Endothelial cell of umbilical vein (primary cell): ENCODE results near the gene CHD6. TPM values are rescaled to one million over a fixed set of nuclear protein-coding genes. Genes with fewer than 3 reads are reported as not detected.

Experiments
- BruUV-seq: library from RNA; stranded (reverse); fragments of 400-500 nt; replicated peaks from 2 replicates; lab custom pipeline; 2021; lab: Mats Ljungman, UMichigan
- CTCF ChIA-PET: fragments of 300-600, 350-600 bp; sonication (Branson Sonifier 250); formaldehyde crosslinking; loops from one replicate; lab custom pipeline; 2021; ENCODE audit warnings: antibody characterized with exemption, inconsistent platforms; lab: Charles Lee
- POLR2A ChIA-PET: fragments of 300-600, 350-600 bp; sonication (Branson Sonifier 250); formaldehyde crosslinking; loops from one replicate; lab custom pipeline; 2021; ENCODE audit warnings: antibody characterized with exemption, inconsistent platforms; lab: Charles Lee
- DNase-seq: peaks from one replicate; pipeline ENCODE4 v3.0.0-alpha.2; 2011; ENCODE audit warnings: low read depth, low spot score
- FAIRE-seq: peaks from 2 replicates; lab custom pipeline; 2011; peaks lifted over from hg19 to GRCh38; lab: Jason Lieb, UNC
- H2AFZ ChIP-seq: 2 replicates; pipeline ENCODE4 v1.6.0; 2012; ENCODE audit warnings: low read depth, low read length, control low read depth, inconsistent platforms
- H3K27ac ChIP-seq: 2 replicates; pipeline ENCODE4 v1.5.1; 2011; ENCODE audit warnings: low read depth, mild to moderate bottlenecking, control low read depth, low read length, moderate library complexity; ENCODE audit not compliant: insufficient read depth
- H3K27me3 ChIP-seq, 2 experiments: 2 replicates each; pipeline versions ENCODE4 v1.6.0 to v1.6.1; 2011; ENCODE audit warnings: low read length in 2 of 2, mixed read lengths in 1 of 2; ENCODE audit not compliant: control insufficient read depth in 2 of 2, insufficient read depth in 2 of 2
- H3K36me3 ChIP-seq, 2 experiments: 2 replicates in 1 of 2; 3 replicates in 1 of 2; pipeline ENCODE4 v1.5.1; 2011; ENCODE audit warnings: low read length in 2 of 2, mild to moderate bottlenecking in 1 of 2, moderate library complexity in 1 of 2; ENCODE audit not compliant: control insufficient read depth in 2 of 2, insufficient read depth in 2 of 2; ENCODE audit errors: extremely low read depth in 1 of 2
- H3K4me1 ChIP-seq: 3 replicates; pipeline ENCODE4 v1.5.1; 2011; ENCODE audit warnings: mild to moderate bottlenecking, low read length; ENCODE audit not compliant: control insufficient read depth, insufficient read depth; ENCODE audit errors: extremely low read depth
- H3K4me2 ChIP-seq: 2 replicates; pipeline ENCODE4 v1.6.1; 2011; ENCODE audit warnings: low read length, control low read depth, mixed read lengths; ENCODE audit not compliant: insufficient read depth
- H3K4me3 ChIP-seq, 3 experiments: fragments of 200-600 bp in 1 of 3; sonication (generic), shearing (Covaris generic) in 1 of 3; replicated peaks in 1 of 3; 2 replicates each; pipeline ENCODE4 v1.5.1; 2011 to 2016; ENCODE audit warnings: control low read depth in 3 of 3, low read length in 3 of 3, mild to moderate bottlenecking in 2 of 3, inconsistent platforms in 1 of 3, low read depth in 1 of 3, moderate library complexity in 1 of 3; ENCODE audit not compliant: insufficient read depth in 1 of 3
- H3K79me2 ChIP-seq: 2 replicates; pipeline ENCODE4 v1.6.0; 2012; ENCODE audit warnings: low read length, inconsistent platforms; ENCODE audit not compliant: control insufficient read depth, insufficient read depth
- H3K9ac ChIP-seq: replicated peaks from 2 replicates; pipeline ENCODE3; 2011; ENCODE audit warnings: low read length, control low read depth; ENCODE audit not compliant: insufficient read depth; ENCODE audit errors: extremely low read depth
- H3K9me1 ChIP-seq: replicated peaks from 3 replicates; pipeline ENCODE4 v1.6.0; 2011; ENCODE audit warnings: mild to moderate bottlenecking, low read length; ENCODE audit not compliant: control insufficient read depth, insufficient read depth; ENCODE audit errors: extremely low read depth
- H3K9me3 ChIP-seq: replicated peaks from 2 replicates; pipeline ENCODE4 v1.5.1; 2012; ENCODE audit warnings: low read length, inconsistent platforms; ENCODE audit not compliant: control insufficient read depth, insufficient read depth
- H4K20me1 ChIP-seq: replicated peaks from 2 replicates; pipeline ENCODE3; 2011; ENCODE audit warnings: mild to moderate bottlenecking, low read length; ENCODE audit not compliant: control insufficient read depth, insufficient read depth; ENCODE audit errors: extremely low read depth
- CTCF ChIP-seq, 2 donors: IDR thresholded peaks; 1 replicate in 1 of 2; 2 replicates in 1 of 2; pipeline ENCODE4 v1.5.1; 2011; ENCODE audit warnings: low read length in 2 of 2, mild to moderate bottlenecking in 2 of 2, moderate library complexity in 2 of 2, control low read depth in 1 of 2, inconsistent platforms in 1 of 2, low read depth in 1 of 2; ENCODE audit not compliant: insufficient read depth in 1 of 2; ENCODE audit errors: extremely low read depth in 1 of 2
- EZH2 ChIP-seq: IDR thresholded peaks from 2 replicates; pipeline ENCODE4 v1.6.1; 2012; ENCODE audit warnings: borderline replicate concordance, low read depth, mild to moderate bottlenecking, moderate library complexity, low read length, inconsistent platforms; ENCODE audit not compliant: severe bottlenecking
- FOS ChIP-seq: IDR thresholded peaks from 2 replicates; pipeline ENCODE4 v1.6.1; 2011; ENCODE audit warnings: mild to moderate bottlenecking, low read length, moderate library complexity, borderline replicate concordance; ENCODE audit not compliant: insufficient read depth
- GATA2 ChIP-seq: IDR thresholded peaks from 2 replicates; pipeline ENCODE4 v1.7.0; 2011; ENCODE audit warnings: low read depth, mild to moderate bottlenecking, moderate library complexity, mixed read lengths, low read length; ENCODE audit not compliant: insufficient read length, insufficient read depth
- JUN ChIP-seq: IDR thresholded peaks from 2 replicates; pipeline ENCODE4 v1.6.1; 2011; ENCODE audit warnings: borderline replicate concordance, low read depth; ENCODE audit not compliant: insufficient read length, insufficient read depth
- MAX ChIP-seq: IDR thresholded peaks from 2 replicates; pipeline ENCODE4 v1.6.1; 2011; ENCODE audit not compliant: insufficient read depth, insufficient read length
- MYC ChIP-seq: IDR thresholded peaks from one replicate; pipeline ENCODE4 v1.6.1; 2011; ENCODE audit warnings: mild to moderate bottlenecking, low read depth, low read length
- POLR2A ChIP-seq: IDR thresholded peaks from 2 replicates; pipeline ENCODE4 v1.6.1; 2012; ENCODE audit warnings: low read depth, mild to moderate bottlenecking, control low read depth, low read length
- POLR2AphosphoS5 ChIP-seq: IDR thresholded peaks from 2 replicates; pipeline ENCODE4 v1.6.1; 2012; ENCODE audit warnings: low read depth, mild to moderate bottlenecking, control low read depth, low read length, moderate library complexity; ENCODE audit not compliant: insufficient read depth
- dilution Hi-C: fragments of 300-500 bp; cut with MboI; formaldehyde crosslinking; loops from one replicate; pipeline ENCODE4 v1.15.0; 2019; ENCODE audit warnings: low sequenced_read_pairs; ENCODE audit not compliant: extremely low pct_ligation_motif_present
- intact Hi-C: fragments of 100-400 bp; cut with micrococcal nuclease; formaldehyde crosslinking; loops from one replicate; pipeline ENCODE4 v1.10.0; 2022
- polyA plus RNA-seq, 4 experiments: library from polyadenylated mRNA; depleted of rRNA in 3 of 4; stranded (reverse) in 3 of 4; unstranded in 1 of 4; fragments of >200 nt; gene quantifications; 2 replicates each; pipeline versions ENCODE4 v1.2.1 to v1.2.3, GENCODE V29; 2011 to 2012; ENCODE audit warnings: missing spikeins in 1 of 4
- total RNA-seq: library from RNA; stranded (reverse); gene quantifications from 2 replicates; pipeline ENCODE4 v1.2.3, GENCODE V29; 2021

The CHD6 gene
- total and polyA plus RNA-seq, 2 donors (not counting 3 experiments of a cell fraction or from before 2014, with no cell fraction given): 7.2 to 33.7 TPM

- DNase-seq (no peak), FAIRE-seq (no peak)
- Histone ChIP-seq H3K36me3 (no peaks in the 10 kb centered on the region), H3K9me3 (no peaks in the 10 kb centered on the region), H3K4me1 (no peaks in the 10 kb centered on the region), H2AFZ (no peak overlapping the region), H3K9ac (no peak overlapping the region), H3K27me3 (peaks cover 0 to 9% of the 10 kb centered on the region in 2 experiments), H3K27ac (no peak overlapping the region), H4K20me1 (no peaks in the 10 kb centered on the region), H3K4me2 (no peak overlapping the region), H3K9me1 (no peaks in the 10 kb centered on the region), H3K79me2 (no peaks in the 10 kb centered on the region), H3K4me3 (no peak overlapping the region)
- no TSS peak for BruUV-seq
- dilution Hi-C loops (no loop called here), intact Hi-C loops (no loop called here)
- ChIA-PET CTCF (no interaction called here), POLR2A (no interaction called here)
- TF ChIP-seq GATA2: no peak
- TF ChIP-seq FOS: no peak
- no peak for TF ChIP-seq EZH2
- TF ChIP-seq MAX: no peak
- no peak for TF ChIP-seq POLR2AphosphoS5
- no peak for TF ChIP-seq MYC
- no peak for TF ChIP-seq JUN
- TF ChIP-seq CTCF (IDR thresholded peaks at IDR 0.05; ENCODE audit: extremely low read depth in 1 of 2, insufficient read depth in 1 of 2, low read depth in 1 of 2, low read length in 2 of 2): no peak
- no peak for TF ChIP-seq POLR2A
Measured at GRCh38 chr20:41643504-41643938, 25.3 kb upstream of the CHD6 start.
